GDM1 (cell line): ENCODE results near the gene HSPA4.
A peak's percentile ranks its signal among the peaks of the same experiment; 100 is the strongest.
"Not testable (repeated sequence)": the region's sequence is repeated elsewhere in the genome, so short reads cannot be mapped to it uniquely, and the experiment has no call there.

Experiments used
- DNase-seq: peaks from one replicate; lab custom pipeline; 2025; lab: John Stamatoyannopoulos, UW

The HSPA4 gene

DNA sequence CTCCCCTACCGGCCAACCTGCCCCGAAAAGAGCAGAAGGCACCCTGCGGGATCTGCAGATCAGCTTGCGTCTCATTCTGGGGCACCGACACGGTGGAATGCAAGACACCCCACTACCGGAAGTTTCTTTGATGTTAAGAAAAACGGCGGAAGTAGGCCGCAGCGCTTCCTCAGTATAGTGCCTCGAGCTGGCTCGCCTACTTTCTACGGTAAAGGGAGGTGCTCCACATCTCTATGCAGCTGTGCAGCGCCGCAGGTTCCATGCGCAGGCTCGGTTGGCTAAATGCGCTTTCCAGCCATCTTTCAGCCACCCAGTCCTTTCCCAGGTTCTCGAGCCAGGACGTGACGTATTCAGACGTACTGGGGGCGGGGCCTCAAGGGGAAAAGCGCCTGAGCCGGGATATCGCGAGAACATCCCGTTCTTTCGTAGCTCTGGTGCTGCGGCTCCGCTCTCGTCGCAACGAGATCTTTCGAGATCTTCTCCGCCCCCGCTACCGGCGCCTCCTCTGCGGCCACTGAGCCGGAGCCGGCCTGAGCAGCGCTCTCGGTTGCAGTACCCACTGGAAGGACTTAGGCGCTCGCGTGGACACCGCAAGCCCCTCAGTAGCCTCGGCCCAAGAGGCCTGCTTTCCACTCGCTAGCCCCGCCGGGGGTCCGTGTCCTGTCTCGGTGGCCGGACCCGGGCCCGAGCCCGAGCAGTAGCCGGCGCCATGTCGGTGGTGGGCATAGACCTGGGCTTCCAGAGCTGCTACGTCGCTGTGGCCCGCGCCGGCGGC, at the start of gene HSPA4:
TSS of gene HSPA4 (plus strand) at position 472 of the 775 bp plus-strand sequence. CDS start at position 710, 238 bp downstream.
- DNase-seq = peak; percentile 95

DNA sequence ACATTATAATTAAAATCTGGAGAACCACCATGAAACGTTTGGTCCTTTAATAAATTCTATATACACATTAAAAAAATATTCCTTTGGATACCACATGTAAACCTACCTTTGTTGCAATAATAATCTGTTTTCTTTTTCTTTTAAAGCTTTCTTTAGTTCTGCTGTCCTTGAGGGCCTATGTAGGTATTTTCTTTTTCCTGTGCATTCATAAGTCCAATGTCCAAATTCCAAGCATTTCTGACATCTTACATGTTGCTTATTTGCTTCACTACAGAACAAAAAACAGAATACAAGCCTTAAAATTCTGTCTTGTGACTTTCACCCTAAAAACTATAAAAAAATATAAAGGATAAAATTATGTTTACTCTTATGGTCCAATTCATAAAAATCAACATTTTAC, 45.2 kb upstream of the HSPA4 start:
- no peak for DNase-seq

DNA sequence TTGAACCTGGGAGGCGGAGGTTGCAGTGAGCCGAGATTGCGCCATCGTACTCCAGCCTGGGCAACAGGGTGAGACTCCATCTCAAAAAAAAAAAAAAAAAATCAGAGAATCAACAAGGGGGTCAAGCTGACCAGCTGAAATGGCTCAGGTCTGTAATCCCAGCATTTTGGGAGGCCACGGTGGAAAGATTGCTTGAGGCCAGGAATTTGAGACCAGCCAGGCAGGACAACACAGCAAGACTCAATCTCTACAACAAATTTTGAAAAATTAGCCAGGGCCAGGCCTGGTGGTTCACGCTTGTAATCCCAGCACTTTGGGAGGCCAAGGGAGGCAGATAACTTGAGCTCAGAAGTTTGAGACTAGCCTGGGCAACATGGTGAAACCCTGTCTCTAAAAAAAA, 43.4 kb upstream of the HSPA4 start:
- DNase-seq = not testable (repeated sequence)

DNA sequence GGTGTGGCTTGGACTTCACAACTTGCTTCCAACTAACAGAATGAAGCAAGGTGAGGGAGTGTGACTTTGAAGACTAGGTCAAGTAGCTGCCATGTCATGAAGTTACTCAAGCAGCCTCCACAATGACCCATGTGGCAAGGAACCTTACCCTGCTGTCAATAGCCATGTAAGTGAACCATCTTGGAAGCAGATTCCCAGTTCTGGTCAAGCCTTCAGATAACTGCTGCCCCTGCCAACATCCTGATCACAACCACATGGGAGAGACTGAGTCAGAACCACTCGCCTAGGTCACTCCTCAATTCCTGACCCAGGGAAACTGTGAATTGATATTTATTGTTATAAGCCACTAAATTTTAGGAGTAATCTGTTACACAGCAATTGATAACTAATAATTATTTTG, 36.3 kb upstream of the HSPA4 start:
- no peak for DNase-seq

DNA sequence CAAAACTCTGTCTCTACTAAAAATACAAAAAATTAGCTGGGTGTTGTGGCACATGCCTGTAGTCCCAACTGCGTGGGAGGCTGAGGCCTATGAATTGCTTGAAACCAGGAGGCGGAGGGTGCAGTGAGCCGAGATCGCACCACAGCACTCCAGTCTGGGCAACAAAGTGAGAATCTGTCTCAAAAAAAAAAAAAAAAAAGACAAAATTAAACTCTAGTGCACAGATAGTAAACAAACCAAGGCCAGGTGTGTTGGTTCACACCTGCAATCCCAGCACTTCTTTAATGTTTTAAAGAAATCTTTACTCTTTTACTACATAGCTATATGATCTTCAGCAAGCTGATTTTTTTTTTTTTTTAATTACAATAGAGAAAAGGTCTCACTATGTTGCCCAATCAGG, 33.8 kb upstream of the HSPA4 start:
- no peak for DNase-seq

DNA sequence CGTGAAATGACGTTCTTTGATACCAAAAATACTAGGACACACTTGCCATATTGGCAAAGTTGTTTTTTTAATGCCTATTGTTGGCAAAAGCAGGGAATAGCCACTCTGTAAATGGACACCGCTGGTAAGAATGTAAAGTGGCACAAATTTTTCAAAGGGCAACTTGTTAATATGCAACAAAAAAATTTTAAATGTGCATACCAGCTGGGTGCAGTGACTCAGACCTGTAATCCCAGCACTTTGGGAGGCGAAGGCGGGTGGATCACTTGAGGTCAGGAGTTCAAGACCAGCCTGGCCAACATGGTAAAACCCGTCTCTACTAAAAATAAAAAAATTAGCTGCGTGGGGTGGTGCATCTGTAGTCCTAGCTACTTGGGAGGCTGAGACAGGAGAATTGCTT, 32.3 kb upstream of the HSPA4 start:
- DNase-seq = not testable (repeated sequence)

DNA sequence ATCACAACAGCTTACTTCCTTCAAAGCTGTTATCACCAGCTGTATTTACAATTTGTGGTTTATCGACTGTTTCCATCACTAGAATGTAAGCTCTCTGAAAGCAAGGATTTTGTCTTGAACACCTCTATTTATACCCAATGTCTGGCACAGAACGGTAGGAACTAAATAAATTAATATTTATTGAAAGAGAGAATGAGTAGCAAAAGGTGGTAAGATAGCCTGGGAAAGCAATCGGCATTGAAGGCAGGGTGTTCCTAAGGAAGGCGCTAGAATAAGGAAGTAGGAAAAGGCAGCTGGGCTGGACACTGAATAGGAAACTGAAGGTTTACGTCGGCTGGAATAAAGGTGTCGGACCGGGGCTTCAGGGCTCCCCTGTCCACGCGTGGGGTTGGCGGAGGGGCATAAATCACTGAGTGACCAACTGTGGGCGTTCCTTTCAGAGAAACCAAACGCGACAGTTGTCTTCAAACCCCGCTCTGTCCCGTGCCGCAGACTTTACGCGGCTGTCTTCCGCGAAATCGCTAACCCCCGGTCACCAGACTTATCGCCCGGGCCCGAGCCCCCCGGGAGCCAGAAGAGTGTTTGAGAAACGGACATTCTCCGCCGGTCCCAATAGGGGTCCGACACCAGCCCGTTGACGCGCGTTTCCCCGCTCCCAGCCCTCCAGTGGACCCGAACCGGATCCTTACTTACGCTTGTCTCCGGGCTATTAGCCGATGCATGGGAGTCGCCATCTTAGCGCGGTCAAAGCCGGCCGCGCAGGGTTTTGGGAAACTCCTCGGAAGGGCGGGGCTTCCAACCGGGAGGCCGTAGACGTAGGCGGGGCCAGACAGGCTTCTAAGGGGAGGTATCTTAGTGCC, 25.8 kb upstream of the HSPA4 start, which contains the start of gene ZCCHC10:
TSS of gene ZCCHC10 (minus strand) at position 746 of the 860 bp plus-strand sequence. CDS start at position 734, 12 bp downstream.
- DNase-seq = peak; percentile 89

DNA sequence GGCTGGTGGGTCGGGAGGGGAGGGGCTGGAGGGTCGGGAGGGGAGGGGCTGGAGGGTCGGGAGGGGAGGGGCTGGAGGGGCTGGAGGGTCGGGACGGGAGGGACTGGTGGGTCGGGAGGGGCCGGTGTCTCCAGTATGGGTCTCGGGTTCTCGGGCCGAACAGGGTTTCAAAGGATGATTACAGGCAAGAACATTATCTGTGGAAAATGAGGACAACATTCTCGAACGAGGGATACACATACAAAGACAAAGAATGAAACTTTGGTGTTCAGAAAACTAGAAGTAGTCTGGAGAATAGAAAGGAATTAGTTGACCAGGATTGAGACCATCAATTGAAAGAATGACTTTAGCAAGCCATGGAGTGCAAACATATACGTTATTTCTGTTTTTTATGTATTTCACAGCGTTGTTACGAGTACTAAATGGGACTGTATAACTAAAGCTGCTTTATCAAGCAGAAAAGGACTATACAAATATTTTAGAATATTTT, 25.1 kb upstream of the HSPA4 start:
- DNase-seq = no peak

DNA sequence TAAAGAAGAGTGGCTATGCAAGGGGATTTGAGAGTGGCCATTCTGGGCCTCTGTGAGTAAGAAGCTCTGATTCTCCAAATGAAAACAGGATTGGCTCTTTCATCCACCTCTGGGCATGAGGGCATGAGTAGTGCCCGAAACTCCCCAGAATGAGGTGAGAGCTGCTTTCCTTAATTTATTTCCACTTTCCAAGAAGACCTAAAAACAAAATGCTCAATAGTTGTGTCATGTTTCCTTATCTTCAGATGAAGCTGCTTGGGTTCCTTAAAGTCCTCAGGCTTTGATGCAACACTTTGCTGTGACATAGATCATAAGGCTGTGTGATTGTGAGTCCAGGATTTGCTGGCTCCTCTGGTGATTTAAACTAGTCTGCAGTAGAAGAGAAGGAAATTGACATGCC, 22.4 kb upstream of the HSPA4 start:
- no peak for DNase-seq

DNA sequence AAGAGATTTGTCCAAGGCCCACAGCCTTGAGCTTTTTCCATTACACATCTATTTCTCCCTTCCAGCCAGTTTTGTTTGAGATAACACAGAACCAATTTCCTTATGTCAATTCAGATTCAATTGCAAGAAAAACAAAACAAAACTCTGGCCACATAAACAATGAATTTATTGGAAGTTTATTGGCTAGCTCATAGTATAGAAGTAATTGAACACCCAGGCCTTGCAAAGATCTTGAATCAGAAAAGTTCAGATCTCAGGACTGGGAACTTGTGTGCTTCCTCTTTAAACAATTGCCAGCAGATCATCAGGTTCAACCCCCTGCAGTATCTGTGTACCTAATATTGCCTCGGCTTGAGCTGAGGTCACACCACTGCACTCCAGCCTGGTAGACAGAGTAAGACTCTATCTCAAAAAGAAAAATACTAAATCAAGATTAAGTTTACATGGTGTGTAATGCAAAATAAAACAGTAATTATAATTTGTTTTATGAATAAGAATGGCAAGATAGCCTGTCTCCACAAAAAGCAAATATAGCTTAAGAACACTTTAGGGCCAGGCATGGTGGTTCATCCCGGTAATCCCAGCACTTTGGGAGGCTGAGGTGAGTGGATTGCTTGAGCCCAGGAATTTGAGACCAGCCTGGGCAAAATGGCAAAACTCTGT, 21.3 kb upstream of the HSPA4 start:
- no peak for DNase-seq

DNA sequence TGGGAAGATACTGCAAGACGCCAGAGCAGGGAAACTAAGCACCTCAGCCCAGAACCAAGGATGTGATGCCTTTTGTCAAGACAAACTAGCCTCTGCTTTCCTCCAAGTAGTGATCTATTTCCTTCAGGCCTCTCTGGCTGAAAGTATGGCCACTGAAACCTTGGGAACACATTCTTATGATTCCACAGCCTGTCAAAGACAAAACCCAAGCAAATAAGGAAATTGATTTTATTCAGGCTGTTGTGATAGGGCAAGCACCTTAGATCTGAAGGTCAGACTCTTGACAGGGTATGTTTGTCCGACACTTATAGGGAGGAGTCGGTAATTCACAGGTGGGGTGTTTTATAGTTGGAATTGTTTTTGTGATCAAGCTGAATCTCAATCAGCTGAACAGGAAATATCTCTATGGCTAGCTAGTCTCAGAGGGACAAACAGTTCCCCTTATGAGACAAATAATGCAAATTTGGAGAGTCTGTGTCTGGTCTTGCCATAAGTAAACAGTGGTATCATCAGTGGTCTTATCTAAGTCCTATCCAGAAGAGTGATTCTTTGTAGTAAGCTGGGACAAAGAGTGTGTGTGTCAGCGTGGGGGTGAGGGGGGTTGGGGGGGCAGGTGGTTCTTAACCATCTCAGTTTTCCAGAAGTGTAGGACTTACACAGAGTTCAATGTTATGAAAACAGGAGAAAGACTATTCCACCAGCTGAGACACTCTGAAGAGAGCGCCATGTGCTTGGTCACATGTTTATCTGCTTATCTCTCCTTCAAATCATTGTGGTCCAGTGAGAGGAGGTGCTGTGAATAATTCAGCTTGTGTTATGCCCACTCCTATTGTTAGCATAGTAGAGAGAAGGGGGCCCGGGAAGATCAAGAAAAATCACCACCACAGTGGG, 18.7 kb upstream of the HSPA4 start:
- DNase-seq = no peak

DNA sequence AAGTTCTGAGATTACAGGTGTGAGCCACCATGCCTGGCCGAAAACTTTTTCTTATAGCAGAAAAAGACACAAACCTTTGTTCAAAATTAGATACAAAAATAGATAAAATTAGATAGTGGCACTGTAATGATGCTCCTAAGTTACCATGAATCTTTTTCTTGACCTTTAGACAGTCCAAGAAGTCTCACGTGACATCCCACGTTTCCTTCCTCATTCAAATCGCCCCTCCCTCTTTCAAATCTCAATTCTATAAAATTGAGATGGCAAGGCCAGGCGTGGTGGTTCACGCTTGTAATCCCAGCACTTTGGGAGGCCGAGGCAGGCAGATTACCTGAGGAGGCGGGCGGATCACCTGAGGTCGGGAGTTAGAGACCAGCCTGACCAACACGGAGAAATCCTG, 17.7 kb upstream of the HSPA4 start:
- DNase-seq = no peak

DNA sequence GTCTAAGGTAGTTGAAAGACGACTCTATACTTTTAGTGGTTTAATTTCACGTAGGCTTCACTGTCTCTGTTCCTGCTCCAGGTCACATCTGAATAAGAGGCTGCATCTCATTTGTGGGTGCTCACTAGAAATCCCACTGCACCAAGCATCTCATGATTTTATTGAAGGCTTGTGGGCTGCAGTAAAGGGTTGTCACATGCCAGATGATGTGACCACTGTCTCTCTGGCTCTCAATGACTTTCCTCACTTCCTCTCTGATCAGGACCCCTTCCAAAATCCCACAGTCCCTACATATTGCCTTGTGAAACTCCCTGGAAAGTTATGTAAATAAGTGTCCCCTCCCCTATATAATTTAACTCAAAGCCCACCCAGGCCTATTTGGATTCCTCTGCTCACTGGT, 16.6 kb upstream of the HSPA4 start:
- DNase-seq = no peak

DNA sequence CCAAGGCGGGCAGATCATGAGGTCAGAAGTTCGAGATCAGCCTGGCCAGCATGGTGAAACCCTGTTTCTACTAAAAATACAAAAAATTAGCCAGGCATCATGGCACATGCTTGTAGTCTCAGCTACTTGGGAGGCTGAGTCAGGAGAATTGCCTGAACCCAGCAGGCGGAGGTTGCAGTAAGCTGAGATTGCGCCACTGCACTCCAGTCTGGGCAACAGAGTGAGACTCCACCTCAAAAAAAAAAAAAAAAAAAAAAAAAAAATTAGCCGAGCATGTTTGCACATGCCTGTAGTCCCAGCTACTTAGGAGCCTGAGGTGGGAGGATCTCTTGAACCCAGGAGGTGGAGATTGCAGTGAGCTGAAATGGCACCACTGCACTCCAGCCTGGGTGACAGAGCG, 15.1 kb upstream of the HSPA4 start:
- not testable (repeated sequence) for DNase-seq

DNA sequence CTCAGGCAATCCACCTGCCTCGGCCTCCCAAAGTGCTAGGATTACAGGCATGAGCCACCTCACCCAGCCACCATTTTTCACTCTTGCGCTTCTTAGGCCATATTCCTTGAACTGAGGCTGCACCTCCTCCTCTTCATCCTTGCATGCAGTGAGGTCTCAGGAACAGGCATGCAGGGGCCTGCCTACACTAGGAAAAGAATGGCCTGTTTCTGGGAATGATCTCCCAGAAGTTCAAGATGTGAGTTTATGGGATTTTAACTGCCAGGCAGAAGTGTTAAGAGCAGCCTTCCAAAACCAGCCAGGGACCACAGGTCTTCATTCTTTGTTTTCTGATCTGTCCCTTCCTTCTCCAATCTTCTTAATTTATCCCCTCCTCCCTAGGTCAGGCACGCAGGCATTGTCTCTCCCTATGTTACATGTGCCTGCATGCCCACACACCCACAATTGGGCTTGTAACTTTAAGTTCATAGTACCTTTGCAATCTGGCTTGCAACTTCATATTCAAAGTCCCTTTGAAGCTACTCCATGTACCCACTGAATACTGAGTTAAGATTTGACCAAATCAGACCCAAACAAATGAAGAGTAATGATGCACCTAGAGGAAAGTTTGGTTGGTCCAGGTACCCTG, 10.5 kb upstream of the HSPA4 start:
- no peak for DNase-seq

DNA sequence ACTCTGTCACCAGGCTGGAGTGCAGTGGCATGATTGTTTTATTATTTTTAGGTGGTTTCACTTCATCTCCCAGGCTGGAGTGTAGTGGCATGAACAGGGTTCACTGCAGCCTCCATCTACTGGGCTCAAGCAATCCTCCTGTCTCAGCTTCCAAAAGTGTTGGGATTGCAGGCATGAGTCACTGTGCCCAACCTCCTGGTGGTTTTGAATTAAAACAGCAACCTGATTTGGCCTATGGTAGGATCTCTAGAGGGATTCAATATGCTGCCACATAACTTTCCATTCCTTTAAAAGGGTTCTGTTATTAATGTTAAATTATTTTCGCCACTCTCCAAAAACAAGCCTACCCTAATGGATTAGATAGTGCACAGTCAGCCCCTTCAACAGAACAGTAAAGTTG, 9.9 kb upstream of the HSPA4 start:
- DNase-seq = no peak

DNA sequence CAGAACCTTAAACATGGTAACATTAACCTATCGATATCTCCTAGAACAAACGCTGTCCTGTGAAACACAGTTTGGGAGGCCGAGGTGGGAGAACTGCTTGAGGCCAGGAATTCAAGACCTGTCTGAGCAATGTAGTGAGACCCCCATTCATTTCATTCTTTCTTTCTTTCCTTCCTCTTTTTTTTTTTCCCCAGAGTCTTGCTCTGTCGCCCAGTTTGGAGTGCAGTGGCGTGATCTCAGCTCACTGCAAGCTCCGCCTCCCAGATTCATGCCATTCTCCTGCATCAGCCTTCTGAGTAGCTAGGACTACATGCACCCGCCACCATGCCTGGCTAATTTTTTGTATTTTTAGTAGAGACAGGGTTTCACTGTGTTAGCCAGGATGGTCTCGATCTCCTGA, 5.3 kb upstream of the HSPA4 start:
- DNase-seq = not testable (repeated sequence)

DNA sequence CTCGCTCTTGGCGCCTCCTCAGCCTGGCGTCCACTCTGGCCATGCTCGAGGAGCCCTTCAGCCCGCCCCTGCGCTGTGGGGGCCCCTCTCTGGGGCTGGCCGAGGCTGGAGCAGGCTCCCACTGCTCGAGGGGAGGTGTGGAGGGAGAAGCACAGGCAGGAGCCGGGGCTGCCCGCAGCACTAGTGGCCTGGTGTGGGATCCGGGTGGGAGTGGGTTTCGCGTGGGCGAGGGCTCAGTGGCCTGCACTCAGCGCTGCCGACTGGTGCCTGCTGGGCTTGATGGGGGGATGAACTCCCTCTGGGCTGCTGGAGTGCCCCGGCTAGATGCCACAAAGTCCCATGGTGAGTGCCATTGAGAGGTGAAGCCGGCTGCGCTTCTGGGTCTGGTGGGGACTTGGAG, 4.4 kb upstream of the HSPA4 start:
- DNase-seq = no peak

DNA sequence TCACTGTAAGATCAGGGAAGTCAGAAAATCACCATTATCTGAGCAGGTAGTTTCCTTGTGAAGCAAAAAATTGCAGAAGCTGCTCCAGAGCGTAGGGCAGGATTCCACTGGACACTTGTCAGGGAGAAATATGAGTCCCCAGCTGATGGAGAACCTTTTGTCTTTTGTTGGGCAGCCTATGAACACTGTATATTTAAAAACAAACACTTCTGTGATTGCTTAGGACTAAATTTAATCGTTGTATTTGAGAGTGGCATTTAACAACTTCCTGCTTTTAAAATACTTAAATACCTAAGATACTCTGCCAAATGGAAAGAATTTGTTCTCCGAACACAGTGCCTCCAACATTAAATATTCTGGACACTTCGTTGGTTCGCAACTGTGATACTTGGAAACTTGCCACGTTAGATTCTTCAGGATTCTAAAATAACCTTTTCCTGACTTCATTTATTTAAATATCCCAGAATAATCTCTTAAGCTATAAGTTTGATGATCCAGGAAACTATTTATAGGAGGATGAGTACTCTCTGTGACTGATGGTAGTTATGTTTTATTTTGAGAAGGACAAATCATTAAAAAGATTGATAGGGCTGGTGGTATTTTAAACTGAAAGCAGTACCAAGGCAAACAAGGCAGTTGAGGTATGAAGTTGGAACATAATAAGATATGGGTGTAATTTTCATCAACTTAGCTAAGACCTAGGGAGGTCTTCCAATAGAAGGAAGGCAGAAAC, 2.7 kb upstream of the HSPA4 start:
- DNase-seq = no peak

DNA sequence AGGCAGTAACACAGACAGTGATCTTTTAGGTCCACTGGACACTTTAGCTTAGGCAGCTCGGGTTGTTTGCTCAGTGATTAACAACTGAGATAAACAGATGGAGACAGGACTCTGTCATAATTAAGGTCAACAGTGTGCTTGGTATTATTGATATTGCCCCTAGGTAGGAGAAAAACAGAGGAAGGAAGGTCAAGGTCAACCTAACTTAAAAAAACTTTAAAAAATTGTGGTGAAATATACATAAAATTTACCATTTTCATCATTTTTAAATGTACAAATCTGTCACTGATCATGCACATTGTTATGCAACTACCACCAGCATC, 2.1 kb upstream of the HSPA4 start:
- DNase-seq = no peak
